CD4-positive, alpha-beta T cell treated with Interleukin-2 at 100 ng/mL for 4 hours (primary cell): ENCODE measurements around the gene HS6ST2.

Experiments
- DNase-seq: peaks from one replicate; pipeline ENCODE4 v3.0.0-alpha.2; 2020; ENCODE audit warnings: low spot score

HS6ST2 gene

GRCh38 chrX:132613801-132614200 lies 344.6 kb downstream of the HS6ST2 start:
- no peak for DNase-seq

GRCh38 chrX:132612821-132613564 lies 345.4 kb downstream of the HS6ST2 start:
- peak; percentile 23 for DNase-seq

DNA sequence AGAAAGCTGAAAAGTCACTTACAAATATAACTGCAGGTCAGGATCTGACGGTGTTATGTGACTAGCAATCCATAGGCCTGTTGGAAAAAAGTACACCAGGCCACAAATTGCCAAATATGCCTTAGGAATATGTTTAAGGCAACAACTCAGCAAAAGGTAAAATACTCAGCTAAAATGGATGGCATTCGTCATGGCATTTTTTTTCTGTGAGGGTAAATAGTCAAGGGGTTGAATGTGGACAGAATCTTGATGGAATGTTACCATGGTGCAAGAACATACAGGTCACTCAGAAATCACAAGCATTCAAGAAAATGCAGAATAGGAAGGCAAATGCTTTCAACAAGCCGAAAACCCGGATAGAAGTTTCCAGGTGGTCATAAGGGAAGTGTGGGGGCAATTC lies 347.9 kb downstream of the HS6ST2 start:
- DNase-seq, result no peak

GRCh38 chrX:132609362-132609848 lies 349.0 kb downstream of the HS6ST2 start:
- no peak for DNase-seq

GRCh38 chrX:132603700-132604286 lies 354.6 kb downstream of the HS6ST2 start:
- no peak for DNase-seq

DNA sequence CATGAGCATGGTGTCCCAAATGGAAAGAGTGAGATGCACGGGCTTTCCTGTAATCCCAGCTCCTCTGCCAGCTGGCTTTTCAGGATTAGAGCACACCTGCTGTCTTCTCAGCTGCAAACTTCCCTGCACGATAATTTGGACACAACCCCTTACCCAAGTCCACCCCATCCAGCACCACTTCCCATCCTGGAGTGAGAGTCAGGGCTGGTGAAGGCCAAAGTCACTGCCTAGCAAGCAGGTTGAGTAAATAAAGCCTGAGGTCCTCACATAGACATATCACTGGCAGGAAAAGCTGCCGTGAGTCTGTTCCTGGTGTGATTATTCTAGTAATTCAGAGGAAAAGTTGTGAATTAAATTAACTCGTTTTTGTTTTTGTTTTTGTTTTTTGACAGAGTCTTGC lies 355.7 kb downstream of the HS6ST2 start:
- DNase-seq, result no peak

DNA sequence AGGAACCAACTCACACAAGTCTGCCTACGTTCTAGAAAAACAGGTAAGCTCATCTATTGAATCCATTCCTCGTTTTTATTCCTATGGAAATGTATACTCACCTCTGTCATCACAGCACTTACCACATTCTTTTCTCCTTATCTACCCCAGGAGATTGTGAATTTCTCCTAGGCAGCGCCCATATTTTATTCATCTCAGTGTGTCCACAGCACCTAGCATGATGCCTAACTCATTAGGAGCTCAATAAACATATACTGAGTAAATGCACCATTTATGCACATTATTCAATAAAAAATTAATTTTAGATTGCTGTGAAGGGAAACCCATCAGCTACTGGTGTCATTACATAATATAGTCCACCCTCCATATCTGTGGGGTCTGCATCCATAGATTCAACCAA lies 363.4 kb downstream of the HS6ST2 start:
- no peak for DNase-seq

DNA sequence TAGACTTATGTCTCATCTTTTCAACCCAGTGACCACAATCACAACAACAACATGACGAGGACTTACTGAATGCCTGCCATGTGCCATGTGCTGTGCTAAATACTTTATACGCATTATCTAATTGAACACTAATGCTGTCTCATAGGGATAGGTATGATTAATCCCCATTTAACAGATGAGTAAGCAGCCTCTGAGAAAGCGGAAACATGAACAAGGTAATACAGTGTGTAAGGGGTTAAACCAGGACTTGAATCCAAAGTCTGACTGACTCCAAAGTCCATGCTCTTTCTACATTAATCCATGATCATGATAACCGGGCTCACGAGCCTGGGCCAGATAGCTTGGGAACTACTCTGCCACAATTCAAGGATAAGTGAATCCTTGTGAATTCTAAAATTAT lies 364.3 kb downstream of the HS6ST2 start:
- DNase-seq, result no peak

DNA sequence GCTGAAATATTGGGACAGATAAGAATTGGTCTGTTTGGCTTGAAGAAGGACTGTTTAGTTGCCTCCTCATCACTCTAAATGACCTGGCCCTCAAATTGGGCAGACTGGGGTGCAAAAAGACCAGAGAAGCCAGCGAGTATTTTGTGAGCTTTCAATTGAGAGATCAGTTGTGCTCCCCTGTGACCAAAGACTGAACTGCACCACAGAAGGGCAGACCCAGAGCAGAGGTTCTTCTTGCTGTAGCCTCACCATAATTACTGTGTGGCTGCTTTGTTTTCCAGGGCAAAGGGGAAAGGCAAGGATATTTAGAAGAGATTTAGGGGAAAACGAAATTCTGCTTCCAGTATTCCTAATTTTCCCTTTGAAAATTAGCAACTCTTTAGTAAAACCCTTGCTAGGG lies 365.5 kb downstream of the HS6ST2 start:
- peak; percentile 0 for DNase-seq

- DNase-seq, result no peak
These were observed 366.6 kb downstream of the HS6ST2 start for GRCh38 chrX:132591719-132592275.

DNA sequence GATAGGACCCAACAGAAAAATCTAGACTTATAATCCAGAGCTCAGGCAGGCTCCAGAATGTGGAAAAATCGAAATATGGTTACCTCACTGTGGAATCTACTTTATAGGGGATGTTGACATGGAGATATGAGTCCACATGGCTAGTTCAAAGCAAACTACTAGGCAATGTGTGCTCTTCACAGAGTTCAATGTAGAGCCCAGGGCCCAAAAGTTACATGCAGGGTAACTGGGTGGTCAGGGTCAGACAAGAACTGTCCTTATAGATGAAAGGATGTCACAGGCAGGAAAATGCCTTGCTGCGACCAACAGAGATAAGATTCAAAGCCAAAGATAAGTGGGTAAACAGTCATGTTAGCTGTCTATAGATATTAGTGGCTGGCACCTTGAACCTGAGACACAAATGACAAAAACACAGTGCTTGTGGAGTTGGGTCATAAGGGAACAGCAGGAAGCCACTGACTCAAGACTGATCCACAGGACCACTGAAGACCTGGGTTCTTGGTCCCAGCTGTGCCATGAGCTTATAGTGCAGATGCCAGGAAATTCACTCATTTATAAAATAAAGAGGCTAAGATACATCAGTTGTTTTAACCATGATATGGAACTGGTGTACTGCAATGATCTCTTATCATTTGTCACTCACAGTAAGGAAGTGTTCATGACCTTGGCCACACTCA lies 367.9 kb downstream of the HS6ST2 start:
- DNase-seq, result no peak

- no peak for DNase-seq
These were observed 373.5 kb downstream of the HS6ST2 start for GRCh38 chrX:132584936-132585335.

GRCh38 chrX:132576939-132577338 lies 381.5 kb downstream of the HS6ST2 start:
- no peak for DNase-seq
